Uterus (tissue), 4 donors: ENCODE measurements around the gene HDAC7. TPM values are rescaled to one million over a fixed set of nuclear protein-coding genes. Genes with fewer than 3 reads are reported as not detected.

Experiments used
- DNase-seq, 2 donors: peaks; one replicate each; pipeline ENCODE4 v3.0.0-alpha.2; 2019 to 2020
- H3K27ac ChIP-seq, 2 donors: fragments of 200-600 bp; sonication (generic); 1 replicate in 1 of 2; 2 replicates in 1 of 2; pipeline ENCODE4 v1.5.1; 2016 to 2018
- H3K27me3 ChIP-seq, 2 donors: fragments of 200-600 bp; sonication (generic); one replicate each; pipeline ENCODE4 v1.5.1; 2018 to 2019; ENCODE audit warnings: control low read depth in 1 of 2
- H3K36me3 ChIP-seq, 2 donors: fragments of 200-600 bp; sonication (generic); one replicate each; pipeline ENCODE4 v1.5.1; 2019; ENCODE audit warnings: control low read depth in 1 of 2
- H3K4me1 ChIP-seq, 2 donors: fragments of 200-600 bp; sonication (generic); one replicate each; pipeline ENCODE4 v1.5.1; 2018 to 2019; ENCODE audit warnings: control low read depth in 1 of 2
- H3K4me3 ChIP-seq, 2 donors: fragments of 200-600 bp; sonication (generic); 1 replicate in 1 of 2; 2 replicates in 1 of 2; pipeline ENCODE4 v1.5.1; 2018 to 2019; ENCODE audit warnings: mild to moderate bottlenecking in 1 of 2
- H3K9me3 ChIP-seq, 2 donors: fragments of 200-600 bp; sonication (generic); one replicate each; pipeline ENCODE4 v1.5.1; 2019; ENCODE audit warnings: control low read depth in 1 of 2
- CTCF ChIP-seq, 4 experiments: fragments of 200-600 bp in 2 of 4; fragments of 450-650 bp in 2 of 4; sonication (generic) in 2 of 4; IDR thresholded peaks; one replicate each; pipeline ENCODE4 v1.5.1; 2016 to 2019; ENCODE audit warnings: antibody characterized with exemption in 4 of 4, mild to moderate bottlenecking in 2 of 4, moderate library complexity in 1 of 4
- POLR2A ChIP-seq, 2 donors: fragments of 450-650 bp; IDR thresholded peaks; one replicate each; pipeline ENCODE4 v1.6.1; 2016; ENCODE audit warnings: antibody characterized with exemption in 2 of 2, mild to moderate bottlenecking in 1 of 2, moderate library complexity in 1 of 2
- intact Hi-C: fragments of 100-400 bp; cut with DNase I; formaldehyde crosslinking; loops from one replicate; pipeline ENCODE4 v1.15.1; 2023; ENCODE audit warnings: low total_unique reads
- total RNA-seq, 4 donors: library from RNA; depleted of rRNA in 3 of 4; stranded (reverse); fragments of >200 nt in 3 of 4; gene quantifications; one replicate each; pipeline versions ENCODE4 v1.1.0 to v1.2.4, GENCODE V29; 2014 to 2023
- donor health status: DM: yes; HTN: yes; CAD: no.

The HDAC7 gene
- total RNA-seq, 4 donors from 2014 or later: 33.0 to 191 (median 42.5) TPM

GRCh38 chr12:47785036-47785886 lies 34.4 kb downstream of the HDAC7 start:
- no peaks in the 10 kb centered on the region for H3K9me3 ChIP-seq
- no peaks in the 10 kb centered on the region for H3K4me1 ChIP-seq
- peak overlapping the region in 1 of 2 donors; percentile 53 for H3K27ac ChIP-seq
- TF ChIP-seq POLR2A (IDR thresholded peaks at IDR 0.05) (no peak), CTCF (IDR thresholded peaks at IDR 0.05) (no peak)
- H3K4me3 ChIP-seq: no peak overlapping the region
- intact Hi-C loops: loop anchor here (10.0 kb wide), 1 partner anchor 50 kb away; no protein-coding TSS in a partner anchor
- DNase-seq: no peak
- no peaks in the 10 kb centered on the region for H3K36me3 ChIP-seq
- H3K27me3 ChIP-seq: no peaks in the 10 kb centered on the region

GRCh38 chr12:47783821-47784819 lies 35.6 kb downstream of the HDAC7 start:
- Histone ChIP-seq H3K27ac (no peak overlapping the region), H3K27me3 (no peaks in the 10 kb centered on the region), H3K4me1 (no peaks in the 10 kb centered on the region), H3K4me3 (no peak overlapping the region), H3K36me3 (no peaks in the 10 kb centered on the region), H3K9me3 (no peaks in the 10 kb centered on the region)
- DNase-seq: no peak
- no peak for TF ChIP-seq POLR2A (IDR thresholded peaks at IDR 0.05)
- TF ChIP-seq CTCF (IDR thresholded peaks at IDR 0.05): no peak
- intact Hi-C loops: loop anchor here (10.0 kb wide), 1 partner anchor 51 kb away; no protein-coding TSS in a partner anchor

- H3K4me3 ChIP-seq: no peak overlapping the region
- no peak overlapping the region for H3K27ac ChIP-seq
- H3K9me3 ChIP-seq: no peaks in the 10 kb centered on the region
- no peaks in the 10 kb centered on the region for H3K27me3 ChIP-seq
- no peak for TF ChIP-seq POLR2A (IDR thresholded peaks at IDR 0.05)
- no peak for TF ChIP-seq CTCF (IDR thresholded peaks at IDR 0.05)
- H3K4me1 ChIP-seq: no peaks in the 10 kb centered on the region
- intact Hi-C loops: loop anchor here (10.0 kb wide), 1 partner anchor 52 kb away; no protein-coding TSS in a partner anchor
- no peak for DNase-seq
- H3K36me3 ChIP-seq: no peaks in the 10 kb centered on the region
Observed at GRCh38 chr12:47783024-47783755, 36.5 kb downstream of the HDAC7 start.

GRCh38 chr12:47782372-47782770 lies 37.3 kb downstream of the HDAC7 start:
- H3K9me3 ChIP-seq: no peaks in the 10 kb centered on the region
- intact Hi-C loops: loop anchor here (10.0 kb wide), 1 partner anchor 52 kb away; no protein-coding TSS in a partner anchor
- H3K27ac ChIP-seq: no peak overlapping the region
- TF ChIP-seq POLR2A (IDR thresholded peaks at IDR 0.05): no peak
- no peak for TF ChIP-seq CTCF (IDR thresholded peaks at IDR 0.05)
- H3K36me3 ChIP-seq: no peaks in the 10 kb centered on the region
- H3K4me1 ChIP-seq: no peaks in the 10 kb centered on the region
- DNase-seq: no peak
- H3K27me3 ChIP-seq: no peaks in the 10 kb centered on the region
- H3K4me3 ChIP-seq: no peak overlapping the region
